HFF-Myc (cell line): Measurements from ENCODE around the gene ZNF423.

Experiments
- DNase-seq: peaks from one replicate; pipeline ENCODE4 v3.0.0-alpha.2; 2011; ENCODE audit warnings: low read depth; ENCODE audit errors: extremely low read depth
- H3K4me3 ChIP-seq: replicated peaks from 2 replicates; pipeline ENCODE4 v1.5.1; 2011; ENCODE audit warnings: low read depth, mild to moderate bottlenecking, control low read depth, low read length
- TF ChIP-seq, protein P1 (sequence below): IDR thresholded peaks from 2 replicates; pipeline ENCODE4 v1.5.1; 2012; ENCODE audit warnings: mild to moderate bottlenecking, low read depth, low read length, control low read depth; ENCODE audit errors: missing control alignments

Gene ZNF423

GRCh38 chr16:49457196-49457595, 398.7 kb downstream of the ZNF423 start:
- H3K4me3 ChIP-seq, result no peak overlapping the region
- TF ChIP-seq, protein P1, sequence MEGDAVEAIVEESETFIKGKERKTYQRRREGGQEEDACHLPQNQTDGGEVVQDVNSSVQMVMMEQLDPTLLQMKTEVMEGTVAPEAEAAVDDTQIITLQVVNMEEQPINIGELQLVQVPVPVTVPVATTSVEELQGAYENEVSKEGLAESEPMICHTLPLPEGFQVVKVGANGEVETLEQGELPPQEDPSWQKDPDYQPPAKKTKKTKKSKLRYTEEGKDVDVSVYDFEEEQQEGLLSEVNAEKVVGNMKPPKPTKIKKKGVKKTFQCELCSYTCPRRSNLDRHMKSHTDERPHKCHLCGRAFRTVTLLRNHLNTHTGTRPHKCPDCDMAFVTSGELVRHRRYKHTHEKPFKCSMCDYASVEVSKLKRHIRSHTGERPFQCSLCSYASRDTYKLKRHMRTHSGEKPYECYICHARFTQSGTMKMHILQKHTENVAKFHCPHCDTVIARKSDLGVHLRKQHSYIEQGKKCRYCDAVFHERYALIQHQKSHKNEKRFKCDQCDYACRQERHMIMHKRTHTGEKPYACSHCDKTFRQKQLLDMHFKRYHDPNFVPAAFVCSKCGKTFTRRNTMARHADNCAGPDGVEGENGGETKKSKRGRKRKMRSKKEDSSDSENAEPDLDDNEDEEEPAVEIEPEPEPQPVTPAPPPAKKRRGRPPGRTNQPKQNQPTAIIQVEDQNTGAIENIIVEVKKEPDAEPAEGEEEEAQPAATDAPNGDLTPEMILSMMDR, result no peak
- DNase-seq, result no peak

- TF ChIP-seq, protein P1, result no peak
- H3K4me3 ChIP-seq, result no peak overlapping the region
- DNase-seq, result no peak
Observed at GRCh38 chr16:49456763-49457162, 399.1 kb downstream of the ZNF423 start.

DNA sequence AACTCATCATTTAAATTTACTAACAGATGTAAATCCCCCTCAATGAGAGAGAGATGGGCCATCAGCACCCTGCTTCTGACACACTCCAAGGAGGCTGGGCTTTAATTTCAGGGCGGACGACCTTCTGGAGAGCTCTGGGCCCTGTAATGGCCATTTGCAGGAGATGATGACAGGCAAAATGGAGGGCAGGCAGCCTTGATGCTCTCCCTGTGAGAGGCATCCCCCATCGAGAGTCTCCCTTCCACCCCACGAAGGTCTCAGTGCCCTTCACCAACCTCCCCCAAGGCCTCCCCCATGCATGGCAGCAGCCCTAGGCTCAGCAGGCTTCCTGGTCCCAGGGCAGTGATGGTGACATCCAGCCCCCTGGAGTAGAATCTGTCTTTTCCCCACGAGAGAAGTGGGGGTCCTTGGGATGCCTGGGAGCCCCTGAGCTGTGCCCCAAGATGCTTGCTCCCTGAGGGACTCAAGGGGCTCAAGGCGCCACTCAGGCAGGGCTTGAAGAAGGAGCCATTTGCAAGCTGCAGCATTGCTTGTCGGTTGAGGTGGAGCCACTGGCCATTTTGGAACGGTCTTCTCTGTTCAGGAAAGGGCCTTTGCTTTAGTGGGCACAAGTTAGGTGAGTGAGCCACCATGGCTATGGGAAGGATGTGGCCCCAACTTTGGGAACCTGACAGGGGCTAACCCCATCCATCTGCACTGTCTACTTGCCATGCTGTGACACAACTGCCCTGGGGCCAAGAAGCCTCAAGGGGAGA, 399.7 kb downstream of the ZNF423 start:
- DNase-seq, result no peak
- TF ChIP-seq, protein P1, result no peak
- no peak overlapping the region for H3K4me3 ChIP-seq

- no peak for DNase-seq
- TF ChIP-seq, protein P1, result no peak
- no peak overlapping the region for H3K4me3 ChIP-seq
Observed at GRCh38 chr16:49455181-49455990, 400.5 kb downstream of the ZNF423 start.

GRCh38 chr16:49454426-49455180, 401.3 kb downstream of the ZNF423 start:
- DNase-seq, result no peak
- TF ChIP-seq, protein P1, result no peak
- H3K4me3 ChIP-seq, result no peak overlapping the region

DNA sequence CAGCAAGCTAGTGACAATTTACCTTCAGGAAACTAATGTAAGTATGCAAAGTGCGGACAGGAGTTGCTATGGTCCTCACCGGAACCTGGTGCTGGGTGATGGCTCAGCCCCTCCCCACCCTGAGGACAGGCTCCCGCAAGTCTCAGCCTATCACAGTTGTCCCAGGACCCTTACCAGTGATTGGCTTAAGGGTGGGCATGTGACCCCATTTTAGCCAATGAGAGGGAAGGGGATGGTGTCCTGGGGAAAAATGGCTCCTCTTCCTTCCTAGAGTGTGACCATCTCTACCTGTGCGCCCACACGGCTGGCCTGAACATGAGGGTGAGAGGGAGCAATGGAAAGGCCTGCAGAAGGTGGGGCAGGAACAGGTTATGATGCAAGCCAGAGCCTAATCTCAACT, 401.9 kb downstream of the ZNF423 start:
- no peak for DNase-seq
- TF ChIP-seq, protein P1, result no peak
- H3K4me3 ChIP-seq, result no peak overlapping the region
